ENCODE results near the gene KRT39.

GRCh38 chr17:40980117-40980516 is 13.4 kb upstream of the KRT39 start:
- TF ChIP-seq POLR2A (IDR thresholded peaks at IDR 0.05; ENCODE audit: low read depth, low read length) = no peak
- TF ChIP-seq TAF1 (IDR thresholded peaks at IDR 0.05; ENCODE audit: low read depth, low read length) = no peak
- TF ChIP-seq PAX5 (IDR thresholded peaks at IDR 0.05; ENCODE audit: insufficient read depth, low read length, severe bottlenecking) = no peak
- TF ChIP-seq POLR2AphosphoS5 (IDR thresholded peaks at IDR 0.05; ENCODE audit: low read depth, low read length) = no peak
- no peak for TF ChIP-seq SPI1 (IDR thresholded peaks at IDR 0.05; ENCODE audit: low read depth, low read length)
- TF ChIP-seq POU2F2 (IDR thresholded peaks at IDR 0.05; ENCODE audit: low read depth, low read length) = no peak

All from GM12891 (cell line).